Upper lobe of right lung (tissue), 1 donor: Measurements from ENCODE around the gene VCAN. TPM values are rescaled to one million over a fixed set of nuclear protein-coding genes. Genes with fewer than 3 reads are reported as not detected.

ENCODE experiments used
- ATAC-seq: fragments of 200-7000 bp; cut with Tn5 transposase; one replicate; pipeline ENCODE4 v1.9.1; 2020; ENCODE audit warnings: mild to moderate bottlenecking, moderate library complexity
- DNase-seq: peaks from one replicate; pipeline ENCODE4 v3.0.0-alpha.2; 2020
- H3K27ac ChIP-seq: fragments of 200-600 bp; one replicate; pipeline ENCODE4 v1.8.0; 2022
- H3K27me3 ChIP-seq: fragments of 200-600 bp; one replicate; pipeline ENCODE4 v1.8.0; 2022; ENCODE audit warnings: mild to moderate bottlenecking
- H3K36me3 ChIP-seq: fragments of 200-600 bp; one replicate; pipeline ENCODE4 v1.8.0; 2022
- H3K4me1 ChIP-seq: fragments of 200-600 bp; one replicate; pipeline ENCODE4 v1.8.0; 2022
- H3K4me3 ChIP-seq: fragments of 200-600 bp; one replicate; pipeline ENCODE4 v1.8.0; 2022; ENCODE audit warnings: mild to moderate bottlenecking
- H3K9me3 ChIP-seq: fragments of 200-600 bp; one replicate; pipeline ENCODE4 v1.8.0; 2022
- CTCF ChIP-seq: fragments of 200-600 bp; IDR thresholded peaks from one replicate; pipeline ENCODE4 v1.8.0; 2022; ENCODE audit warnings: antibody characterized with exemption
- intact Hi-C: fragments of 100-400 bp; cut with DNase I; formaldehyde crosslinking; loops from one replicate; pipeline ENCODE4 v1.11.0; 2022
- total RNA-seq: library from RNA; stranded (reverse); fragmentation: NEBNext Ultra II Directional; extraction: Animal tissue kit (Norgen Biotek cat#: 25700); gene quantifications from one replicate; pipeline ENCODE4 v1.2.1, GENCODE V29; 2021
- donor health status: DM: no; HTN: yes; CAD: no; lungs with severe emphysema.

Gene VCAN
- total RNA-seq, 1 donor from 2014 or later: 90.0 TPM

- Histone ChIP-seq H3K27me3 (no peaks in the 10 kb centered on the region), H3K4me1 (no peaks in the 10 kb centered on the region), H3K27ac (no peak overlapping the region), H3K36me3 (no peaks in the 10 kb centered on the region), H3K4me3 (no peak overlapping the region), H3K9me3 (peaks cover 6% of the 10 kb centered on the region)
- intact Hi-C loops: no loop called here
- TF ChIP-seq CTCF: no peak
- ATAC-seq (no peak), DNase-seq (no peak)
These were observed 21.2 kb upstream of the VCAN start for GRCh38 chr5:83450183-83450966.

GRCh38 chr5:83450967-83451248, 20.6 kb upstream of the VCAN start:
- ATAC-seq: no peak
- H3K27ac ChIP-seq: no peak overlapping the region

GRCh38 chr5:83451955-83452354, 19.6 kb upstream of the VCAN start:
- no peak for TF ChIP-seq CTCF
- peaks cover 8% of the 10 kb centered on the region for H3K9me3 ChIP-seq
- intact Hi-C loops: no loop called here
- H3K4me1 ChIP-seq: no peaks in the 10 kb centered on the region
- H3K36me3 ChIP-seq: no peaks in the 10 kb centered on the region
- H3K27ac ChIP-seq: no peak overlapping the region
- H3K27me3 ChIP-seq: no peaks in the 10 kb centered on the region
- H3K4me3 ChIP-seq: no peak overlapping the region
- ATAC-seq (no peak), DNase-seq (no peak)

More at GRCh38 chr5:83450967-83451248, 20.6 kb upstream of the VCAN start:
- intact Hi-C loops: no loop called here
- Histone ChIP-seq H3K27me3 (no peaks in the 10 kb centered on the region), H3K9me3 (peaks cover 6% of the 10 kb centered on the region), H3K36me3 (no peaks in the 10 kb centered on the region), H3K4me3 (no peak overlapping the region), H3K4me1 (no peaks in the 10 kb centered on the region)
- no peak for TF ChIP-seq CTCF
- DNase-seq: no peak

- intact Hi-C loops: no loop called here
- Histone ChIP-seq H3K27me3 (no peaks in the 10 kb centered on the region), H3K27ac (no peak overlapping the region), H3K4me1 (no peaks in the 10 kb centered on the region), H3K4me3 (no peak overlapping the region), H3K9me3 (peaks cover 8% of the 10 kb centered on the region), H3K36me3 (no peaks in the 10 kb centered on the region)
- no peak for DNase-seq
- TF ChIP-seq CTCF: no peak
- no peak for ATAC-seq
These were observed 17.6 kb upstream of the VCAN start for GRCh38 chr5:83453937-83454336.

DNA sequence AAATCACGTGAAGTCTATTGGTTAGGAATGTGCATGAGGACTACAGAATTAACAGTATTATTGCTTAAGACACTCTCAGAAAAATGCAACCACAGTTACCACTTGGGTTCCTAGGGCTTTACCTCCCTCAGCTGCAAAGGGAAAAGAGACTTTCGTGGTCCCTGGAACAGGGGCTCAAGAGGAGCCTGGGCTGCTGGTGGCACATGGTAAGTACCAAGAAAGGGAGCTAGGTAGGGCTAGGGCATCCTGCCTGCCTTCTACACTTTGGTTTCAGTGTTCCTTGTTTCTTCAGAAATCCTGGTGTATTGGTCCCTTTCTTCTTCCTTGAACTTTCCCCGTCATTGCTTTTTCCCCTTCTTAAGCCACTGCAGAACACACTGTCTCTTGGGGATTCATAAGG, 7.3 kb upstream of the VCAN start:
- peaks cover 6% of the 10 kb centered on the region for H3K27me3 ChIP-seq
- ATAC-seq (no peak), DNase-seq (no peak)
- H3K4me3 ChIP-seq: no peak overlapping the region
- no peaks in the 10 kb centered on the region for H3K4me1 ChIP-seq
- H3K9me3 ChIP-seq: no peaks in the 10 kb centered on the region
- H3K27ac ChIP-seq: no peak overlapping the region
- H3K36me3 ChIP-seq: no peaks in the 10 kb centered on the region
- intact Hi-C loops: no loop called here
- TF ChIP-seq CTCF: no peak
